Psoas muscle (tissue), 8 donors: ENCODE measurements around the gene BNC2. TPM values are rescaled to one million over a fixed set of nuclear protein-coding genes. Genes with fewer than 3 reads are reported as not detected.

ENCODE experiments used
- ATAC-seq, 4 donors: fragments of 200-7000 bp; cut with Tn5 transposase; one replicate each; pipeline ENCODE4 v1.9.1; 2020; ENCODE audit warnings: moderate library complexity in 3 of 4, mild to moderate bottlenecking in 2 of 4
- DNase-seq, 2 donors: peaks; one replicate each; pipeline ENCODE4 v3.0.0-alpha.2; 2020
- H3K27ac ChIP-seq: fragments of 200-600 bp; one replicate; pipeline ENCODE4 v1.8.0; 2022
- H3K27me3 ChIP-seq, 3 donors: fragments of 200-600 bp in 1 of 3; one replicate each; pipeline versions ENCODE4 v1.6.1 to v1.8.0; 2013 to 2022; ENCODE audit warnings: low read length in 2 of 3, mild to moderate bottlenecking in 2 of 3, moderate library complexity in 1 of 3; ENCODE audit not compliant: insufficient read depth in 3 of 3
- H3K36me3 ChIP-seq, 2 donors: fragments of 200-600 bp in 1 of 2; one replicate each; pipeline versions ENCODE4 v1.6.1 to v1.8.0; 2013 to 2022; ENCODE audit warnings: low read depth in 1 of 2, mild to moderate bottlenecking in 1 of 2, moderate library complexity in 1 of 2; ENCODE audit not compliant: insufficient read depth in 1 of 2
- H3K4me1 ChIP-seq: fragments of 200-600 bp; one replicate; pipeline ENCODE4 v1.8.0; 2022
- H3K4me3 ChIP-seq: fragments of 200-600 bp; one replicate; pipeline ENCODE4 v1.8.0; 2022; ENCODE audit warnings: mild to moderate bottlenecking
- H3K9me3 ChIP-seq: fragments of 200-600 bp; one replicate; pipeline ENCODE4 v1.8.0; 2022
- WGBS, 3 donors: extraction: QIAGEN DNeasy Blood & Tissue Kit; methylation state at CpG; one replicate each; pipeline versions ENCODE4 v1.1.6 to v1.1.7; 2013; 5-methylcytosine and 5-hydroxymethylcytosine counted together
- intact Hi-C, 2 donors: fragments of 100-400 bp; cut with DNase I; formaldehyde crosslinking; loops; one replicate each; pipeline versions ENCODE4 v1.11.0 to v1.14.2; 2022
- polyA plus RNA-seq, 3 donors: library from polyadenylated mRNA; stranded (reverse); fragments of 200-250 nt; gene quantifications; one replicate each; pipeline ENCODE4 v1.2.3, GENCODE V29; 2013
- total RNA-seq, 4 donors: library from RNA; stranded (reverse); fragmentation: NEBNext Ultra II Directional in 2 of 4; extraction: Animal tissue kit (Norgen Biotek cat#: 25700) in 2 of 4; gene quantifications; one replicate each; pipeline versions ENCODE4 v1.2.1 to v1.2.4, GENCODE V29; 2021 to 2023
- TF ChIP-seq, protein P1 (sequence below): fragments of 200-600 bp; IDR thresholded peaks from one replicate; pipeline ENCODE4 v1.8.0; 2022; ENCODE audit warnings: antibody characterized with exemption
- donor health status: healthy with polysubstance abuse.
- donor health status: DM: no; HTN: no; CAD: no; lungs with moderate emphysema.
- donor health status: Bipolar disorder and iron deficiency.
- donor health status: healthy.
- donor health status: DM: yes; HTN: yes; CAD: no.
- donor health status: DM: no; HTN: no; CAD: no.
- donor health status: DM: no; HTN: no; CAD: no.
- donor health status: DM: yes; HTN: yes; CAD: no.

BNC2 gene
- total and polyA plus RNA-seq, 7 donors = 1.3 to 168 (median 44.1) TPM

GRCh38 chr9:16391369-16391768, 479.1 kb downstream of the BNC2 start:
- Histone ChIP-seq H3K27ac (no peak overlapping the region), H3K9me3 (no peaks in the 10 kb centered on the region), H3K4me3 (no peak overlapping the region), H3K4me1 (no peaks in the 10 kb centered on the region), H3K36me3 (no peaks in the 10 kb centered on the region), H3K27me3 (no peaks in the 10 kb centered on the region)
- no peak for ATAC-seq
- 79 to 80% (median 79%) methylated on average over 2 of the region's 2 CpGs for WGBS, 3 donors
- intact Hi-C loops = no loop called here
- DNase-seq = no peak
- TF ChIP-seq, protein P1, sequence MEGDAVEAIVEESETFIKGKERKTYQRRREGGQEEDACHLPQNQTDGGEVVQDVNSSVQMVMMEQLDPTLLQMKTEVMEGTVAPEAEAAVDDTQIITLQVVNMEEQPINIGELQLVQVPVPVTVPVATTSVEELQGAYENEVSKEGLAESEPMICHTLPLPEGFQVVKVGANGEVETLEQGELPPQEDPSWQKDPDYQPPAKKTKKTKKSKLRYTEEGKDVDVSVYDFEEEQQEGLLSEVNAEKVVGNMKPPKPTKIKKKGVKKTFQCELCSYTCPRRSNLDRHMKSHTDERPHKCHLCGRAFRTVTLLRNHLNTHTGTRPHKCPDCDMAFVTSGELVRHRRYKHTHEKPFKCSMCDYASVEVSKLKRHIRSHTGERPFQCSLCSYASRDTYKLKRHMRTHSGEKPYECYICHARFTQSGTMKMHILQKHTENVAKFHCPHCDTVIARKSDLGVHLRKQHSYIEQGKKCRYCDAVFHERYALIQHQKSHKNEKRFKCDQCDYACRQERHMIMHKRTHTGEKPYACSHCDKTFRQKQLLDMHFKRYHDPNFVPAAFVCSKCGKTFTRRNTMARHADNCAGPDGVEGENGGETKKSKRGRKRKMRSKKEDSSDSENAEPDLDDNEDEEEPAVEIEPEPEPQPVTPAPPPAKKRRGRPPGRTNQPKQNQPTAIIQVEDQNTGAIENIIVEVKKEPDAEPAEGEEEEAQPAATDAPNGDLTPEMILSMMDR = no peak

DNA sequence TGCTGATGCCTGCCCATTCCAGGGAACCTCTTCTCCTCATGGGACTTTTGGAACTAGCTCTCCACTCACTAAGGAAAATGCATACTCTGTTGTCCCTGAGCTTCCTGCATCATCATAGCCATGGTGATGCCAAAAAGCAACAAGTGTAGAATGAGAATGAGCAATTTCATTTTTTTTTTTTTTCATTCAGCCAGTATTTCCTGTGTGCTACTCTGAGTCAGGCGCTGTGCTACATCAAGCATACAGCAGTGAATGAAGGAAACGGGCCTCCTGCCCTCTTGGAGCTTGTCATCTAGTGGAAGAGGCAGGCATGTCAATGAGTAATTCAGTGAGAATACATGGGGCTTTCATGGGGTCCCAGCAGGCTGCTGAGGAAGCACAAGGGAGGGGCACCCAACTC, 483.1 kb downstream of the BNC2 start:
- Histone ChIP-seq H3K36me3 (no peaks in the 10 kb centered on the region), H3K9me3 (peaks cover 11% of the 10 kb centered on the region), H3K4me1 (no peaks in the 10 kb centered on the region), H3K4me3 (no peak overlapping the region), H3K27ac (no peak overlapping the region), H3K27me3 (no peaks in the 10 kb centered on the region)
- no peak for ATAC-seq
- intact Hi-C loops = no loop called here
- DNase-seq = no peak
- WGBS, 3 donors = 88 to 91% (median 88%) methylated on average over 2 of the region's 2 CpGs
- TF ChIP-seq, protein P1 = no peak

DNA sequence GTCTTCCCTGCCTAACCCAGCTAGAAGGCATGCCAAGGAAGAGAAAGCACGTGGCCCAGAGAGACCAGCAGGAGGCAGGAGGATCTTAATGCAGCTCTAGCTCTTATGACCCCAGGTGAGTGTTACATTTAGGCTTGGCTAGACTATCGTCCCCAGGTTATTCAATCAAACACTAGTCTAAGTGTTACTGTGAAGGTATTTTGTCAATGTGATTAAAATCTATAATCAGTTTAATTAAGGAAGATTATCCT, 483.7 kb downstream of the BNC2 start:
- WGBS, 3 donors = 54 to 61% (median 59%) methylated on average over 2 of the region's 2 CpGs

GRCh38 chr9:16386007-16386826, 484.3 kb downstream of the BNC2 start:
- TF ChIP-seq, protein P1 = no peak
- Histone ChIP-seq H3K27ac (no peak overlapping the region), H3K27me3 (no peaks in the 10 kb centered on the region), H3K9me3 (peaks cover 11% of the 10 kb centered on the region), H3K4me3 (no peak overlapping the region), H3K4me1 (no peaks in the 10 kb centered on the region), H3K36me3 (no peaks in the 10 kb centered on the region)
- WGBS, 3 donors = 69 to 81% (median 70%) methylated on average over 6 of the region's 6 CpGs
- intact Hi-C loops = no loop called here
- ATAC-seq (peak in 2 of 4 donors; percentile 11 to 36), DNase-seq (no peak)

More for the DNA sequence above, 483.7 kb downstream of the BNC2 start:
- peaks cover 11% of the 10 kb centered on the region for H3K9me3 ChIP-seq
- ATAC-seq = no peak
- no peaks in the 10 kb centered on the region for H3K4me1 ChIP-seq
- no peak for DNase-seq
- intact Hi-C loops = no loop called here
- no peak overlapping the region for H3K4me3 ChIP-seq
- no peaks in the 10 kb centered on the region for H3K36me3 ChIP-seq
- H3K27me3 ChIP-seq = no peaks in the 10 kb centered on the region
- H3K27ac ChIP-seq = no peak overlapping the region
- TF ChIP-seq, protein P1 = no peak

GRCh38 chr9:16385590-16385989, 484.9 kb downstream of the BNC2 start:
- H3K4me3 ChIP-seq = no peak overlapping the region
- DNase-seq (no peak), ATAC-seq (no peak)
- H3K9me3 ChIP-seq = peaks cover 11% of the 10 kb centered on the region
- intact Hi-C loops = no loop called here
- no peaks in the 10 kb centered on the region for H3K27me3 ChIP-seq
- no peaks in the 10 kb centered on the region for H3K4me1 ChIP-seq
- H3K27ac ChIP-seq = no peak overlapping the region
- no peaks in the 10 kb centered on the region for H3K36me3 ChIP-seq
- TF ChIP-seq, protein P1 = no peak
